ENCODE measurements around the gene RAB15. TPM values are rescaled to one million over a fixed set of nuclear protein-coding genes. Genes with fewer than 3 reads are reported as not detected.

Gene RAB15
- total RNA-seq, 2 donors from 2014 or later, result 3.2 to 7.8 TPM

GRCh38 chr14:64952598-64953309 is 19.4 kb downstream of the RAB15 start:
- Histone ChIP-seq H3K9me3 (no peaks in the 10 kb centered on the region), H3K4me1 (ENCODE audit: control insufficient read depth in 1 of 2, low read depth in 2 of 2) (peaks cover 6 to 20% of the 10 kb centered on the region in 2 donors), H3K27ac (no peak overlapping the region), H3K4me3 (no peak overlapping the region), H3K36me3 (no peaks in the 10 kb centered on the region), H3K27me3 (replicated peaks; ENCODE audit: insufficient read depth) (no peaks in the 10 kb centered on the region)
- TF ChIP-seq, protein P1, sequence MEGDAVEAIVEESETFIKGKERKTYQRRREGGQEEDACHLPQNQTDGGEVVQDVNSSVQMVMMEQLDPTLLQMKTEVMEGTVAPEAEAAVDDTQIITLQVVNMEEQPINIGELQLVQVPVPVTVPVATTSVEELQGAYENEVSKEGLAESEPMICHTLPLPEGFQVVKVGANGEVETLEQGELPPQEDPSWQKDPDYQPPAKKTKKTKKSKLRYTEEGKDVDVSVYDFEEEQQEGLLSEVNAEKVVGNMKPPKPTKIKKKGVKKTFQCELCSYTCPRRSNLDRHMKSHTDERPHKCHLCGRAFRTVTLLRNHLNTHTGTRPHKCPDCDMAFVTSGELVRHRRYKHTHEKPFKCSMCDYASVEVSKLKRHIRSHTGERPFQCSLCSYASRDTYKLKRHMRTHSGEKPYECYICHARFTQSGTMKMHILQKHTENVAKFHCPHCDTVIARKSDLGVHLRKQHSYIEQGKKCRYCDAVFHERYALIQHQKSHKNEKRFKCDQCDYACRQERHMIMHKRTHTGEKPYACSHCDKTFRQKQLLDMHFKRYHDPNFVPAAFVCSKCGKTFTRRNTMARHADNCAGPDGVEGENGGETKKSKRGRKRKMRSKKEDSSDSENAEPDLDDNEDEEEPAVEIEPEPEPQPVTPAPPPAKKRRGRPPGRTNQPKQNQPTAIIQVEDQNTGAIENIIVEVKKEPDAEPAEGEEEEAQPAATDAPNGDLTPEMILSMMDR (IDR thresholded peaks at IDR 0.05), result no peak
- DNase-seq (ENCODE audit: low spot score), result no peak
- ATAC-seq (ENCODE audit: insufficient number of reproducible peaks, low FRiP score, low read depth), result no peak

DNA sequence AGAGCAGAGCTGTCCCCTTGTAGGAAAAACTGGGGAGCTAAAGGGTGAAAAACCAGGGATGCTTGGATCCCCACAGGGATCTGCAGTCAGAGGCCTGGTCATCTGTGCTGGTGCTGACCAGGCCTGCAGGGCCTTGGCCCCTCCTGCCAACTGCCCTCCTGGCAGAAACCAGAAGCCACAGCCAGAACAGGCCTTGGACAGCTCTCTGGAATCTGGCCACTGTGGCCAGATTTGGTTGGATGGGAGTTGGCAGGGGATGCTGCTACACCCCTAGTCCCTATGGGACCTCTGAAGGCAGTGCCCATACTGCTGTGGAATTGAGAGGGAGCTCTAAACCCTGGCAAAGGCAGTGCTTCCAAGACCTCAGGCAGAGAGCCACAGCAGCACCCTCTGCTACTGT is 20.4 kb downstream of the RAB15 start:
- Histone ChIP-seq H3K27ac (no peak overlapping the region), H3K9me3 (no peaks in the 10 kb centered on the region), H3K27me3 (replicated peaks; ENCODE audit: insufficient read depth) (no peaks in the 10 kb centered on the region), H3K4me3 (no peak overlapping the region), H3K36me3 (no peaks in the 10 kb centered on the region), H3K4me1 (ENCODE audit: control insufficient read depth in 1 of 2, low read depth in 2 of 2) (peaks cover 6 to 20% of the 10 kb centered on the region in 2 donors)
- DNase-seq (ENCODE audit: low spot score) (no peak), ATAC-seq (ENCODE audit: insufficient number of reproducible peaks, low FRiP score, low read depth) (no peak)
- TF ChIP-seq, protein P1 (IDR thresholded peaks at IDR 0.05), result no peak

DNA sequence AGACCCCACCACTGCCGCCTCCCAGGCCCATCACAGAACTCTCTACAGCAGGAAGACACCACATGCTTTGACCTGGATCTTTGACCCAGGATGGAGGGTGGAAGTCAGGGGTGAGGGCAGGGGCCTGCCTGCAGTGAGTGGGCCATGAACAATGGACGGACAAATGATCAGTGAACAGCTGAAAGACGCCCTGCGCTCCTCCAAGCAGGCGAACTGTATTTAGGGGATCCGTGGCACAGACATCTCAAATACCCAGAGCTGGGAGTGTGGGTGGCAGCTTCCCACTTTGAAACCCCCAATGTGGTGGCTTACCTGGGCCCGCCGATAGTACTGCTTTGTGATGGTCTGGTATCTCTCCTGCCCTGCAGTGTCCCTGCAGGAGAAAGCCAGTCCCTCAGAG is 20.8 kb downstream of the RAB15 start:
- TF ChIP-seq, protein P1 (IDR thresholded peaks at IDR 0.05), result no peak
- H3K27me3 ChIP-seq (replicated peaks; ENCODE audit: insufficient read depth), result no peaks in the 10 kb centered on the region
- H3K36me3 ChIP-seq, result no peaks in the 10 kb centered on the region
- peaks cover 6 to 20% of the 10 kb centered on the region in 2 donors for H3K4me1 ChIP-seq (ENCODE audit: control insufficient read depth in 1 of 2, low read depth in 2 of 2)
- ATAC-seq (ENCODE audit: insufficient number of reproducible peaks, low FRiP score, low read depth), result no peak
- H3K27ac ChIP-seq, result no peak overlapping the region
- DNase-seq (ENCODE audit: low spot score), result no peak
- H3K9me3 ChIP-seq, result no peaks in the 10 kb centered on the region
- H3K4me3 ChIP-seq, result no peak overlapping the region

DNA sequence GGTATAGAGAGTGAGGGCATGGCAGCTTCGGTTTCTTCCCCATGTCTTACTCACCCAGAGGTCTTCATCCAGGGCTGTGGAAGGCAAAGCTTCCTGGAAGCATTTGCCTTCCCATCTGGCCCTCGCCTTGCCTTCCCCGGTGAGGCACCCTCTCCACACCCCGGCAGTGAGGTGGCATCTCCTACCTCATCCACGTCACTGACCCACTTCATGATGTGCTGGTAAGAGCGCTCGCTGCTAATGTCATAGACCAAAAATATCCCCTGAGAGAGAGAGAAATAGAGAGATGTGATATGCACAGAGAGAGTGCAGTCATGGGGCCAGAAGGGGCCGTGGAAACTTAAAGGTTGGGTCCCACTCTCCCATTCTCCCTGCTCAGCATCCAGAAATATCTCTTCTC is 21.2 kb downstream of the RAB15 start:
- no peaks in the 10 kb centered on the region for H3K9me3 ChIP-seq
- no peaks in the 10 kb centered on the region for H3K36me3 ChIP-seq
- DNase-seq (ENCODE audit: low spot score) (no peak), ATAC-seq (ENCODE audit: insufficient number of reproducible peaks, low FRiP score, low read depth) (no peak)
- H3K27ac ChIP-seq, result no peak overlapping the region
- TF ChIP-seq, protein P1 (IDR thresholded peaks at IDR 0.05), result no peak
- no peak overlapping the region for H3K4me3 ChIP-seq
- no peaks in the 10 kb centered on the region for H3K27me3 ChIP-seq (replicated peaks; ENCODE audit: insufficient read depth)
- peaks cover 6 to 20% of the 10 kb centered on the region in 2 donors for H3K4me1 ChIP-seq (ENCODE audit: control insufficient read depth in 1 of 2, low read depth in 2 of 2)

- TF ChIP-seq, protein P1 (IDR thresholded peaks at IDR 0.05), result no peak
- Histone ChIP-seq H3K36me3 (no peaks in the 10 kb centered on the region), H3K4me3 (no peak overlapping the region), H3K27me3 (replicated peaks; ENCODE audit: insufficient read depth) (no peaks in the 10 kb centered on the region), H3K27ac (no peak overlapping the region), H3K4me1 (ENCODE audit: control insufficient read depth in 1 of 2, low read depth in 2 of 2) (peaks cover 6 to 20% of the 10 kb centered on the region in 2 donors), H3K9me3 (no peaks in the 10 kb centered on the region)
- no peak for ATAC-seq (ENCODE audit: insufficient number of reproducible peaks, low FRiP score, low read depth)
- DNase-seq (ENCODE audit: low spot score), result no peak
Measured at GRCh38 chr14:64948612-64949210, 23.4 kb downstream of the RAB15 start.

Data from thoracic aorta (tissue), 2 donors.